ENCODE results near the gene YTHDC1. TPM values are rescaled to one million over a fixed set of nuclear protein-coding genes. Genes with fewer than 3 reads are reported as not detected.

YTHDC1 gene
- 31.4 to 35.1 TPM (median 32.7 TPM) in 5 replicates for total RNA-seq (2022; extraction: Qiagen RNA extraction)

GRCh38 chr4:68349649-68350360 is at the start of gene YTHDC1:
Gene YTHDC1 (minus strand): TSS chr4:68350090. CDS start chr4:68349753, 337 bp downstream.

Other genes with a start within 250 kb of the YTHDC1 start
- not detected in 5 replicates for gene TMPRSS11F, start 220.2 kb downstream of the YTHDC1 start, total RNA-seq (2022; extraction: Qiagen RNA extraction)
- gene TMPRSS11B, start 104.4 kb downstream of the YTHDC1 start, total RNA-seq (2022; extraction: Qiagen RNA extraction), result not detected in 5 replicates
- gene TMPRSS11E, start 97.4 kb upstream of the YTHDC1 start, total RNA-seq (2022; extraction: Qiagen RNA extraction), result not detected in 5 replicates
- not detected in 5 replicates for gene UGT2B17, start 226.2 kb upstream of the YTHDC1 start, total RNA-seq (2022; extraction: Qiagen RNA extraction)

Data from A549 treated with Mapracorat at 1 μM for 4 hours (cell line).